Measurements from ENCODE around the gene DDRGK1. TPM values are rescaled to one million over a fixed set of nuclear protein-coding genes. Genes with fewer than 3 reads are reported as not detected.

The DDRGK1 gene
- total RNA-seq, 1 experiment from 2014 or later, result 97.7 TPM

GRCh38 chr20:3173610-3174441 lies 30.7 kb downstream of the DDRGK1 start:
- H3K27me3 ChIP-seq (ENCODE audit: low read length), result no peaks in the 10 kb centered on the region
- DNase-seq, result peak; percentile 91
- ATAC-seq, result peak; percentile 82
- no peaks in the 10 kb centered on the region for H3K9me3 ChIP-seq (ENCODE audit: low read length)
- H4K20me1 ChIP-seq (ENCODE audit: low read length), result no peaks in the 10 kb centered on the region
- no peaks in the 10 kb centered on the region for H3K36me3 ChIP-seq (ENCODE audit: low read depth, low read length)
- no peaks in the 10 kb centered on the region for H3K79me2 ChIP-seq (ENCODE audit: low read length)
- H3K9me2 ChIP-seq (replicated peaks; ENCODE audit: low read length), result no peaks in the 10 kb centered on the region
- peaks cover 12% of the 10 kb centered on the region for H3K4me1 ChIP-seq (ENCODE audit: insufficient read depth, low read length)
- no peak overlapping the region for H3K27ac ChIP-seq (ENCODE audit: low read length)
- no TSS peak for BruUV-seq (replicated peaks)
- CTCF ChIA-PET, result no interaction called here
- peak overlapping the region; percentile 89 for H3K4me2 ChIP-seq (ENCODE audit: low read length)
- no peaks in the 10 kb centered on the region for H3F3A ChIP-seq (ENCODE audit: low read length, unreplicated experiment)
- peak overlapping the region; percentile 92 for H3K4me3 ChIP-seq (ENCODE audit: low read length)
- intact Hi-C loops (cut with micrococcal nuclease), result loop anchor here (1.0 kb wide), 1 partner anchor 30 kb away; the partner anchor contains the start of gene DDRGK1
- H2AFZ ChIP-seq (ENCODE audit: low read length), result peak overlapping the region; percentile 100
- POLR2A ChIA-PET (ENCODE audit: unreplicated experiment), result no interaction called here
- TF ChIP-seq EZH2 (IDR thresholded peaks at IDR 0.05; ENCODE audit: low read length, unreplicated experiment) (no peak), EZH2phosphoT487 (IDR thresholded peaks at IDR 0.05; ENCODE audit: borderline replicate concordance, low read length) (no peak)
- TF ChIP-seq, protein P1, sequence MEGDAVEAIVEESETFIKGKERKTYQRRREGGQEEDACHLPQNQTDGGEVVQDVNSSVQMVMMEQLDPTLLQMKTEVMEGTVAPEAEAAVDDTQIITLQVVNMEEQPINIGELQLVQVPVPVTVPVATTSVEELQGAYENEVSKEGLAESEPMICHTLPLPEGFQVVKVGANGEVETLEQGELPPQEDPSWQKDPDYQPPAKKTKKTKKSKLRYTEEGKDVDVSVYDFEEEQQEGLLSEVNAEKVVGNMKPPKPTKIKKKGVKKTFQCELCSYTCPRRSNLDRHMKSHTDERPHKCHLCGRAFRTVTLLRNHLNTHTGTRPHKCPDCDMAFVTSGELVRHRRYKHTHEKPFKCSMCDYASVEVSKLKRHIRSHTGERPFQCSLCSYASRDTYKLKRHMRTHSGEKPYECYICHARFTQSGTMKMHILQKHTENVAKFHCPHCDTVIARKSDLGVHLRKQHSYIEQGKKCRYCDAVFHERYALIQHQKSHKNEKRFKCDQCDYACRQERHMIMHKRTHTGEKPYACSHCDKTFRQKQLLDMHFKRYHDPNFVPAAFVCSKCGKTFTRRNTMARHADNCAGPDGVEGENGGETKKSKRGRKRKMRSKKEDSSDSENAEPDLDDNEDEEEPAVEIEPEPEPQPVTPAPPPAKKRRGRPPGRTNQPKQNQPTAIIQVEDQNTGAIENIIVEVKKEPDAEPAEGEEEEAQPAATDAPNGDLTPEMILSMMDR (conservative IDR thresholded peaks at IDR 0.05; ENCODE audit: low read depth, low read length), result no peak
- peak overlapping the region; percentile 29 for H3K9ac ChIP-seq (ENCODE audit: low read length)

- H3K27ac ChIP-seq (ENCODE audit: low read length), result no peak within 1 kb of the TSS
- BruUV-seq (replicated peaks), result no TSS peak
- H3K9me2 ChIP-seq (replicated peaks; ENCODE audit: low read length), result no peaks in the 10 kb centered on the region
- H3K9ac ChIP-seq (ENCODE audit: low read length), result peak within 1 kb of the TSS; percentile 41
- intact Hi-C loops (cut with micrococcal nuclease), result loop anchor here (1.0 kb wide), 1 partner anchor 31 kb away; the partner anchor contains the start of gene DDRGK1
- TF ChIP-seq, protein P1 (conservative IDR thresholded peaks at IDR 0.05; ENCODE audit: low read depth, low read length), result no peak
- H3K36me3 ChIP-seq (ENCODE audit: low read depth, low read length), result no peaks in the 10 kb centered on the region
- ChIA-PET POLR2A (ENCODE audit: unreplicated experiment) (no interaction called here), CTCF (no interaction called here)
- no peaks in the 10 kb centered on the region for H3K9me3 ChIP-seq (ENCODE audit: low read length)
- peak within 1 kb of the TSS; percentile 89 for H3K4me2 ChIP-seq (ENCODE audit: low read length)
- H3F3A ChIP-seq (ENCODE audit: low read length, unreplicated experiment), result no peaks in the 10 kb centered on the region
- peak within 1 kb of the TSS; percentile 100 for H2AFZ ChIP-seq (ENCODE audit: low read length)
- no peaks in the 10 kb centered on the region for H3K27me3 ChIP-seq (ENCODE audit: low read length)
- peak within 1 kb of the TSS; percentile 92 for H3K4me3 ChIP-seq (ENCODE audit: low read length)
- peak; percentile 35 for DNase-seq
- H4K20me1 ChIP-seq (ENCODE audit: low read length), result no peaks in the 10 kb centered on the region
- ATAC-seq, result peak; percentile 32
- H3K4me1 ChIP-seq (ENCODE audit: insufficient read depth, low read length), result peaks cover 12% of the 10 kb centered on the region
- no peaks in the 10 kb centered on the region for H3K79me2 ChIP-seq (ENCODE audit: low read length)
Observed at GRCh38 chr20:3172933-3173609, 31.4 kb downstream of the DDRGK1 start, which contains the start of gene LZTS3. LZTS3 (minus strand) TSS chr20:3173549; CDS start chr20:3167163, 6,386 bp downstream.
